SK-N-DZ (cell line): ENCODE results near the gene RAB3GAP1.

Experiments used
- DNase-seq: peaks from one replicate; pipeline ENCODE4 v3.0.0-alpha.2; 2015; ENCODE audit warnings: low spot score
- small RNA-seq, 2 experiments: library from RNA; depleted of rRNA; stranded (forward); fragments of <200 nt; gene quantifications; one replicate each; pipeline ENCODE3, GENCODE V24; 2014

The RAB3GAP1 gene

DNA sequence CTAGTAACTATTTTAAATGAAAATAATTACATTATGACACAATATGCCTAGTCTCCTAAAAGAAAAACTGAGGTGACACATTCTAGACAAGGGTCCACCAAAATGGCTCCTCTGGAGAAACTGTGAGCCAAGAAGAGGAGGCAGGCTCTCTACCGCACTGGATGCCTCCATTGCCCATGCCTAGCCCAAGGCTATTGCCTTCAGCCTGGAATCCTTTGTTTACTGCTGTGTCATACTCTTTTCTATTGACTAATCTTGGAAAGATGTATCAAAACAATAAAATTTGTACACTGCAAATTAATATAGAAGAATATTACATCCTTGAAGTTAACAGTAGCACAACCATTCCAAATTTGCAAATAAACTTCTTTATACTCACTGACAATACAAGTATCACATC lies 167.1 kb downstream of the RAB3GAP1 start:
- DNase-seq: no peak

Small RNA genes within 50 kb of the gene (small RNA-seq; reads per million reads assigned to genes)
- 0.26 to 0.93 reads per million in 2 experiments for gene SNORA40B
